Liver (tissue), 9 donors: ENCODE measurements around the gene GLIPR1L2. TPM values are rescaled to one million over a fixed set of nuclear protein-coding genes. Genes with fewer than 3 reads are reported as not detected.

Source experiments
- DNase-seq: peaks from one replicate; pipeline ENCODE4 v3.0.0-alpha.2; 2017; ENCODE audit warnings: low spot score
- H3K27ac ChIP-seq, 2 donors: one replicate each; pipeline ENCODE4 v1.7.0; 2013; ENCODE audit warnings: inconsistent platforms in 2 of 2, low read length in 2 of 2, control low read depth in 1 of 2, low read depth in 1 of 2, mild to moderate bottlenecking in 1 of 2
- H3K27me3 ChIP-seq, 4 donors: one replicate each; pipeline versions ENCODE4 v1.6.1 to v1.7.0; 2013; ENCODE audit warnings: low read length in 3 of 4, inconsistent platforms in 1 of 4, mild to moderate bottlenecking in 1 of 4, moderate library complexity in 1 of 4; ENCODE audit not compliant: control insufficient read depth in 4 of 4, insufficient read depth in 4 of 4
- H3K36me3 ChIP-seq, 4 donors: one replicate each; pipeline versions ENCODE4 v1.6.1 to v1.7.0; 2013; ENCODE audit warnings: low read length in 3 of 4, mild to moderate bottlenecking in 3 of 4, low read depth in 1 of 4, moderate library complexity in 1 of 4; ENCODE audit not compliant: control insufficient read depth in 4 of 4, insufficient read depth in 3 of 4
- H3K4me1 ChIP-seq, 4 donors: one replicate each; pipeline versions ENCODE4 v1.6.1 to v1.7.0; 2013; ENCODE audit warnings: low read length in 3 of 4, mild to moderate bottlenecking in 3 of 4, moderate library complexity in 1 of 4; ENCODE audit not compliant: control insufficient read depth in 4 of 4, insufficient read depth in 4 of 4
- H3K4me3 ChIP-seq, 3 donors: one replicate each; pipeline versions ENCODE4 v1.6.1 to v1.7.0; 2013; ENCODE audit warnings: low read length in 3 of 3, control low read depth in 1 of 3, low read depth in 1 of 3, mild to moderate bottlenecking in 1 of 3
- H3K9ac ChIP-seq, 2 donors: one replicate each; pipeline ENCODE4 v1.7.0; 2013; ENCODE audit warnings: low read length in 2 of 2, mild to moderate bottlenecking in 2 of 2, moderate library complexity in 2 of 2, control low read depth in 1 of 2, low read depth in 1 of 2
- H3K9me3 ChIP-seq, 4 donors: one replicate each; pipeline versions ENCODE4 v1.6.1 to v1.7.0; 2013; ENCODE audit warnings: low read length in 3 of 4; ENCODE audit not compliant: control insufficient read depth in 4 of 4
- FOXA1 ChIP-seq: IDR thresholded peaks from 2 replicates; pipeline ENCODE4 v1.6.1; 2016; ENCODE audit warnings: antibody characterized with exemption
- GABPA ChIP-seq, 2 donors: IDR thresholded peaks in 1 of 2; conservative IDR thresholded peaks in 1 of 2; 2 replicates each; pipeline ENCODE4 v1.6.1; 2016; ENCODE audit warnings: antibody characterized with exemption in 2 of 2, mild to moderate bottlenecking in 1 of 2, moderate library complexity in 1 of 2
- HNF4G ChIP-seq: IDR thresholded peaks from 2 replicates; pipeline ENCODE4 v1.6.1; 2016; ENCODE audit warnings: antibody characterized with exemption
- NR2F2 ChIP-seq: IDR thresholded peaks from 2 replicates; pipeline ENCODE4 v1.6.1; 2016; ENCODE audit warnings: antibody characterized with exemption
- RAD21 ChIP-seq, 2 donors: IDR thresholded peaks; 2 replicates each; pipeline ENCODE4 v1.6.1; 2016; ENCODE audit warnings: antibody characterized with exemption in 2 of 2, mild to moderate bottlenecking in 2 of 2
- RXRA ChIP-seq, 2 donors: IDR thresholded peaks; 2 replicates each; pipeline ENCODE4 v1.6.1; 2017 to 2018; ENCODE audit warnings: antibody characterized with exemption in 2 of 2, mild to moderate bottlenecking in 1 of 2
- SP1 ChIP-seq: IDR thresholded peaks from 2 replicates; pipeline ENCODE4 v1.6.1; 2018; ENCODE audit warnings: antibody characterized with exemption, mild to moderate bottlenecking
- TAF1 ChIP-seq: conservative IDR thresholded peaks from 2 replicates; pipeline ENCODE4 v1.6.1; 2016; ENCODE audit warnings: antibody characterized with exemption, mild to moderate bottlenecking
- YY1 ChIP-seq: IDR thresholded peaks from 2 replicates; pipeline ENCODE4 v1.6.1; 2016; ENCODE audit warnings: antibody characterized with exemption, mild to moderate bottlenecking
- WGBS: extraction: QIAGEN DNeasy Blood & Tissue Kit; methylation state at CpG from one replicate; pipeline ENCODE4 v1.1.7; 2013; 5-methylcytosine and 5-hydroxymethylcytosine counted together
- polyA plus RNA-seq, 2 donors: library from polyadenylated mRNA; stranded (reverse) in 1 of 2; unstranded in 1 of 2; fragments of 200-250 nt in 1 of 2; fragments of >200 nt in 1 of 2; fragmentation: Nextera tagmentation in 1 of 2; extraction: Ambion mirVana in 1 of 2; gene quantifications; one replicate each; pipeline versions ENCODE4 v1.2.1 to v1.2.3, GENCODE V29; 2013 to 2015
- total RNA-seq, 2 donors: library from RNA; depleted of rRNA; stranded (reverse); fragments of >200 nt; gene quantifications; one replicate each; pipeline ENCODE4 v1.2.3, GENCODE V29; 2014
- TF ChIP-seq, protein P1 (sequence below): IDR thresholded peaks from 2 replicates; pipeline ENCODE4 v1.6.1; 2016; ENCODE audit warnings: antibody characterized with exemption
- TF ChIP-seq, protein P2 (sequence below): IDR thresholded peaks from 2 replicates; pipeline ENCODE4 v1.6.1; 2016; ENCODE audit warnings: antibody characterized with exemption
- TF ChIP-seq, protein P3 (sequence below): IDR thresholded peaks from 2 replicates; pipeline ENCODE4 v1.6.1; 2016; ENCODE audit warnings: antibody characterized with exemption
- TF ChIP-seq, protein P4 (sequence below): IDR thresholded peaks from 2 replicates; pipeline ENCODE4 v1.6.1; 2016; ENCODE audit warnings: antibody characterized with exemption, mild to moderate bottlenecking
- donor health status: healthy.
- donor health status: healthy.
- donor health status: healthy.
- donor health status: healthy.
- donor health status: healthy.

Gene GLIPR1L2
- total and polyA plus RNA-seq, 4 donors, result 0.05 to 0.38 (median 0.26) TPM

DNA sequence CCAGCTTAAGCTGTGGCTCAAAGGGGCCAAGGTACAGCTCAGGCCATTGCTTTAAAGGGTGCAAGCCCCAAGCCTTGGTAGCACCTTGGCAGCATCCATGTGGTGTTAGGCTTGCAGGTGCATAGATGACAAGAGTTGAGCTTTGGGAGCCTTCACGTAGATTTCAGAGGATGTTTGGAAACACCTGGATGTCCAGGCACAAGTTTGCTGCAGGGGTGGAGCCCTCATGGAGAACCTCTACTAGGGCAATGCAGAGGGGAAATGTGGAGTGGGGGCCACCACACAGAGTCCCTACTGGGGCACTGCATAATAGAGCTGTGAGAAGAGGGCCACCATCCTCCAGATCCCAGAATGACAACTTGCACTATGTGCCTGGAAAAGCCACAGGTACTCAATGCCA is 37.9 kb downstream of the GLIPR1L2 start:
- H3K27ac ChIP-seq, result no peak overlapping the region
- H3K36me3 ChIP-seq, result no peaks in the 10 kb centered on the region
- TF ChIP-seq HNF4G (no peak), RXRA (IDR thresholded peaks at IDR 0.05) (no peak), TAF1 (no peak), FOXA1 (no peak)
- TF ChIP-seq, protein P1, sequence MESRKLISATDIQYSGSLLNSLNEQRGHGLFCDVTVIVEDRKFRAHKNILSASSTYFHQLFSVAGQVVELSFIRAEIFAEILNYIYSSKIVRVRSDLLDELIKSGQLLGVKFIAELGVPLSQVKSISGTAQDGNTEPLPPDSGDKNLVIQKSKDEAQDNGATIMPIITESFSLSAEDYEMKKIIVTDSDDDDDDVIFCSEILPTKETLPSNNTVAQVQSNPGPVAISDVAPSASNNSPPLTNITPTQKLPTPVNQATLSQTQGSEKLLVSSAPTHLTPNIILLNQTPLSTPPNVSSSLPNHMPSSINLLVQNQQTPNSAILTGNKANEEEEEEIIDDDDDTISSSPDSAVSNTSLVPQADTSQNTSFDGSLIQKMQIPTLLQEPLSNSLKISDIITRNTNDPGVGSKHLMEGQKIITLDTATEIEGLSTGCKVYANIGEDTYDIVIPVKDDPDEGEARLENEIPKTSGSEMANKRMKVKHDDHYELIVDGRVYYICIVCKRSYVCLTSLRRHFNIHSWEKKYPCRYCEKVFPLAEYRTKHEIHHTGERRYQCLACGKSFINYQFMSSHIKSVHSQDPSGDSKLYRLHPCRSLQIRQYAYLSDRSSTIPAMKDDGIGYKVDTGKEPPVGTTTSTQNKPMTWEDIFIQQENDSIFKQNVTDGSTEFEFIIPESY, result no peak
- TF ChIP-seq, protein P2, sequence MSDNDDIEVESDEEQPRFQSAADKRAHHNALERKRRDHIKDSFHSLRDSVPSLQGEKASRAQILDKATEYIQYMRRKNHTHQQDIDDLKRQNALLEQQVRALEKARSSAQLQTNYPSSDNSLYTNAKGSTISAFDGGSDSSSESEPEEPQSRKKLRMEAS, result no peak
- H3K4me3 ChIP-seq, result peak overlapping the region in 1 of 3 donors; percentile 14
- H3K4me1 ChIP-seq, result no peaks in the 10 kb centered on the region
- WGBS, result 89% methylated on average over 1 of the region's 1 CpG
- no peak overlapping the region for H3K9ac ChIP-seq
- no peaks in the 10 kb centered on the region for H3K27me3 ChIP-seq
- H3K9me3 ChIP-seq, result peaks cover 0 to 14% (median 4%) of the 10 kb centered on the region in 4 donors
- no peak for DNase-seq

DNA sequence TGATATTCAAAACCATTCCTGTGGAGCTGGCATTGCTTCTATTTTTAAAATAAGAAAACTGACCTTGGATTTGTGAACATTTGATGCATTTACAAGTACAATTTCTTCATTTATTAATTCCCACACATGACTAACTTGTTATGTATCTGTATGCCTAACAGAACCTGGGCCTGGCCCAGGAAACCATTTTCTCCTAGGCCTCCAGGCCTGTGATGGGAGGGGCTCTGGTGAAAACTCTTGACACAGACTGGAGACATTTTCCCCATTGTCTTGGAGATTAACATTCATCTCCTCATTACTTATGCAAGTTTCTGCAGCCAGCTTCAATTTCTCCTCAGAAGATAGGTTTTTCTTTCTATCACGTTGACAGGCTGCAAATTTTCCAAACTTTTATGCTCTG is 42.0 kb downstream of the GLIPR1L2 start:
- Histone ChIP-seq H3K36me3 (no peaks in the 10 kb centered on the region), H3K9me3 (peaks cover 1 to 11% (median 4%) of the 10 kb centered on the region in 4 donors), H3K27me3 (no peaks in the 10 kb centered on the region), H3K27ac (no peak overlapping the region), H3K4me1 (no peaks in the 10 kb centered on the region), H3K9ac (no peak overlapping the region), H3K4me3 (no peak overlapping the region)
- no peak for TF ChIP-seq NR2F2
- TF ChIP-seq, protein P1, result no peak
- no peak for TF ChIP-seq RAD21 (IDR thresholded peaks at IDR 0.05)
- TF ChIP-seq, protein P3, sequence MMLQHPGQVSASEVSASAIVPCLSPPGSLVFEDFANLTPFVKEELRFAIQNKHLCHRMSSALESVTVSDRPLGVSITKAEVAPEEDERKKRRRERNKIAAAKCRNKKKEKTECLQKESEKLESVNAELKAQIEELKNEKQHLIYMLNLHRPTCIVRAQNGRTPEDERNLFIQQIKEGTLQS, result no peak
- no peak for TF ChIP-seq SP1
- TF ChIP-seq, protein P4, sequence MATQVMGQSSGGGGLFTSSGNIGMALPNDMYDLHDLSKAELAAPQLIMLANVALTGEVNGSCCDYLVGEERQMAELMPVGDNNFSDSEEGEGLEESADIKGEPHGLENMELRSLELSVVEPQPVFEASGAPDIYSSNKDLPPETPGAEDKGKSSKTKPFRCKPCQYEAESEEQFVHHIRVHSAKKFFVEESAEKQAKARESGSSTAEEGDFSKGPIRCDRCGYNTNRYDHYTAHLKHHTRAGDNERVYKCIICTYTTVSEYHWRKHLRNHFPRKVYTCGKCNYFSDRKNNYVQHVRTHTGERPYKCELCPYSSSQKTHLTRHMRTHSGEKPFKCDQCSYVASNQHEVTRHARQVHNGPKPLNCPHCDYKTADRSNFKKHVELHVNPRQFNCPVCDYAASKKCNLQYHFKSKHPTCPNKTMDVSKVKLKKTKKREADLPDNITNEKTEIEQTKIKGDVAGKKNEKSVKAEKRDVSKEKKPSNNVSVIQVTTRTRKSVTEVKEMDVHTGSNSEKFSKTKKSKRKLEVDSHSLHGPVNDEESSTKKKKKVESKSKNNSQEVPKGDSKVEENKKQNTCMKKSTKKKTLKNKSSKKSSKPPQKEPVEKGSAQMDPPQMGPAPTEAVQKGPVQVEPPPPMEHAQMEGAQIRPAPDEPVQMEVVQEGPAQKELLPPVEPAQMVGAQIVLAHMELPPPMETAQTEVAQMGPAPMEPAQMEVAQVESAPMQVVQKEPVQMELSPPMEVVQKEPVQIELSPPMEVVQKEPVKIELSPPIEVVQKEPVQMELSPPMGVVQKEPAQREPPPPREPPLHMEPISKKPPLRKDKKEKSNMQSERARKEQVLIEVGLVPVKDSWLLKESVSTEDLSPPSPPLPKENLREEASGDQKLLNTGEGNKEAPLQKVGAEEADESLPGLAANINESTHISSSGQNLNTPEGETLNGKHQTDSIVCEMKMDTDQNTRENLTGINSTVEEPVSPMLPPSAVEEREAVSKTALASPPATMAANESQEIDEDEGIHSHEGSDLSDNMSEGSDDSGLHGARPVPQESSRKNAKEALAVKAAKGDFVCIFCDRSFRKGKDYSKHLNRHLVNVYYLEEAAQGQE, result no peak
- no peak for TF ChIP-seq GABPA (IDR thresholded peaks at IDR 0.05 in 1 of 2, conservative IDR thresholded peaks at IDR 0.05 in 1 of 2)
- TF ChIP-seq YY1, result no peak
- DNase-seq, result no peak
- WGBS, result 74% methylated on average over 1 of the region's 1 CpG
